Stimulated activated naive CD8-positive, alpha-beta T cell treated with anti-CD3 and anti-CD28 coated beads, Interleukin-15, amount 100 ng/mL, for 72 hours (primary cell): Measurements from ENCODE around the gene FOSB.
A peak's percentile ranks its signal among the peaks of the same experiment; 100 is the strongest.

Experiments
- ATAC-seq: fragments of 150-1000 bp; cut with Tn5 transposase; 2 replicates; pipeline ENCODE4 v1.10.0; 2021; ENCODE audit warnings: mild to moderate bottlenecking, moderate library complexity
- DNase-seq, 2 donors: peaks; one replicate each; pipeline ENCODE4 v3.0.0; 2021 to 2022
- H3K27ac Mint-ChIP-seq, 2 donors: one replicate each; pipeline ENCODE4 v1.8.0; 2022; ENCODE audit warnings: mild to moderate bottlenecking in 2 of 2, mixed read lengths in 2 of 2, moderate library complexity in 2 of 2
- H3K27me3 Mint-ChIP-seq: one replicate; pipeline ENCODE4 v1.8.0; 2022; ENCODE audit warnings: mixed read lengths
- H3K4me1 Mint-ChIP-seq: one replicate; pipeline ENCODE4 v1.8.0; 2022; ENCODE audit warnings: mild to moderate bottlenecking, mixed read lengths
- H3K4me3 Mint-ChIP-seq, 2 donors: one replicate each; pipeline ENCODE4 v1.8.0; 2022; ENCODE audit warnings: mild to moderate bottlenecking in 2 of 2, mixed read lengths in 2 of 2, moderate library complexity in 1 of 2
- H3K9me3 Mint-ChIP-seq, 2 donors: one replicate each; pipeline ENCODE4 v1.8.0; 2022; ENCODE audit warnings: mixed read lengths in 2 of 2

Gene FOSB

DNA sequence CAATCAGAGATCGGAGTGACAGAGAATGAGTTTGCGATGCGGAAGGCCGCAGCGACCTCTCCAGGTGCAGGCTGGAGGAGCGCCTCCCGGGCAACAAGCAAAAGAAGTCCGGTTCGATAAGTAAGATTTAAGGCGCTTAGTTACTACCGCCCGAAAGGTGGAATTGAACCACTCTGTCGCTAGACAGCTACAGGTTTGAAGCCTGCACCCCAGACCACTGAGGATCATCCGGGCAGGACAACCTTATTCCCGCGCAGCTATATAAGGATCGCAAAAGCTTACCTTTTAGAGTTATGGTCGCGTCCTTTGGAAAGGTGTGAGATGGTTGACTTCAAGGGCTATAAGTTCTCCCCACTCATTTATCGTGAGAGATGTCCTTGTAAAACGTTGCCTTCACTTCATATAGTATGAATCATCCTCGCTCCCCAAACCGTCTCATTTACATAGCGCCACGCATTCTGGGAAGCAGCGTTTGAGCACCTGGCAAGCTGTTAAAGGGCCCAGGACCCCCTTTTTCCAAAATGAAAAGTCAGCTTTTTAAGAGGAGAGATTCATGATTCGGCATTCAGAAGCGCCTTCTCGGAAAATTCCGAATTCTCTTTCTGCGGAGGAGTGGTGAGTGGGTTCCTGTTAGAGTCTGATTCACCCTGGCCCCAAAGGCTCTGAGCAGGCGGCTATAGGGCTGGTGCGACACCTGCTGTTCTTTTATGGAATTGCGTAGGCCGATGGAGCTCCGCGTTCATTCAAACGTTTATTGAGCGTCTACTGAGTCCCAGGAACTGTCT, 10.8 kb downstream of the FOSB start:
- H3K27ac Mint-ChIP-seq = peak overlapping the region; percentile 99
- H3K27me3 Mint-ChIP-seq = peaks cover 33% of the 10 kb centered on the region
- H3K4me3 Mint-ChIP-seq = peak overlapping the region; percentile 53 to 80
- peaks cover 43% of the 10 kb centered on the region for H3K4me1 Mint-ChIP-seq
- H3K9me3 Mint-ChIP-seq = no peaks in the 10 kb centered on the region
- DNase-seq (peak; percentile 92 to 93), ATAC-seq (peak; percentile 96)

DNA sequence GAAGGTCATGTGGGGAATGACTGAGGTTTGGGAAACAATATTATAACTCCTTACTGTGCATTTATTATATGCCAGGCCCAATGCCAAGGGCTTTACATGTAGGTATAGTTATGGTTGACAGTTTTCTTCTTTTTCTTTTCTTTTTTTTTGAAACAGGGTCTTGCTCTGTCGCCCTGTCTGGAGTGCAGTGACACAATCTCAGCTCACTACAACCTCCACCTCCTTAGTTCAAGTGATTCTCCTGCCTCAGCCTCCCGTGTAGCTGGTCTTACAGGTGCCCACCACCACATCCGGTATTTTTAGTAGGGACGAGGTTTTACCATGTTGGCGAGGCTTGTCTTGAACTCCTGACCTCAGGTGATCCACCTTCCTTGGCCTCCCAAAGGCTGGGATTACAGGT, 15.2 kb downstream of the FOSB start:
- no peaks in the 10 kb centered on the region for H3K9me3 Mint-ChIP-seq
- no peak overlapping the region for H3K27ac Mint-ChIP-seq
- H3K27me3 Mint-ChIP-seq = no peaks in the 10 kb centered on the region
- ATAC-seq (no peak), DNase-seq (no peak)
- no peak overlapping the region for H3K4me3 Mint-ChIP-seq
- H3K4me1 Mint-ChIP-seq = peaks cover 31% of the 10 kb centered on the region

DNA sequence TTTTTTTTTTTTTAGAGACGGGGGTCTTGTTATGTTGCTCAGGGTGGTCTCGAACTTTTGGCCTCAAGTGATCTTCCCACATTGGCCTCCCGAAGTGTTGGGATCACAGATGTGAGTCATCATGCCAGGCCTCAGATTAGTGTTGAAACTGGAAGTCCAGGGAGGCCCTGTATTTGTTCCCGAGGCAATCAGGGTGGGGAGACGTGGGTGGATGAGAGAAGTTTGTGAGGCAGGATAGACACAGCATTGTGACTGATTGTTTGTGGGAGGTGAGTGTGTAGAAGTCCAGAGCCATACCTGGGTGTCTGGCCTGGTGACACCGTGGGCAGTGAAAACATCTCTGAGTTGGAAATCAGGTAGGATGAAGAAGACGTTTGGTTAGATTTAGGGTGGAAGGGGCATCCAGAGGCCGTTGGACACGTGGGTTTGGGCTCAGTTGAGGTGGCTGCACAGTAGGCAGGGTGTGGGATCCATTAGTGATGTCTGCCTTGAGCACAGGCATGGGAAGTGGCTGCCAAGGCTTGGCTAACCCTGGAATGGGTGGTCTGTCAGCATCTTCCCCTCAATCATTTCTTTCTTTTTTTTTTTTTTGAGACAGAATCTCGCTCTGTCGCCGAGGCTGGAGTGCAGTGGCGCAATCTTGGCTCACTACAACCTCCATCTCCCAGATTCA, 16.6 kb downstream of the FOSB start:
- Mint-ChIP-seq H3K27me3 (no peaks in the 10 kb centered on the region), H3K4me1 (peaks cover 19% of the 10 kb centered on the region), H3K4me3 (peak overlapping the region in 1 of 2 donors; percentile 12), H3K9me3 (no peaks in the 10 kb centered on the region), H3K27ac (no peak overlapping the region)
- DNase-seq = no peak
- ATAC-seq = no peak

DNA sequence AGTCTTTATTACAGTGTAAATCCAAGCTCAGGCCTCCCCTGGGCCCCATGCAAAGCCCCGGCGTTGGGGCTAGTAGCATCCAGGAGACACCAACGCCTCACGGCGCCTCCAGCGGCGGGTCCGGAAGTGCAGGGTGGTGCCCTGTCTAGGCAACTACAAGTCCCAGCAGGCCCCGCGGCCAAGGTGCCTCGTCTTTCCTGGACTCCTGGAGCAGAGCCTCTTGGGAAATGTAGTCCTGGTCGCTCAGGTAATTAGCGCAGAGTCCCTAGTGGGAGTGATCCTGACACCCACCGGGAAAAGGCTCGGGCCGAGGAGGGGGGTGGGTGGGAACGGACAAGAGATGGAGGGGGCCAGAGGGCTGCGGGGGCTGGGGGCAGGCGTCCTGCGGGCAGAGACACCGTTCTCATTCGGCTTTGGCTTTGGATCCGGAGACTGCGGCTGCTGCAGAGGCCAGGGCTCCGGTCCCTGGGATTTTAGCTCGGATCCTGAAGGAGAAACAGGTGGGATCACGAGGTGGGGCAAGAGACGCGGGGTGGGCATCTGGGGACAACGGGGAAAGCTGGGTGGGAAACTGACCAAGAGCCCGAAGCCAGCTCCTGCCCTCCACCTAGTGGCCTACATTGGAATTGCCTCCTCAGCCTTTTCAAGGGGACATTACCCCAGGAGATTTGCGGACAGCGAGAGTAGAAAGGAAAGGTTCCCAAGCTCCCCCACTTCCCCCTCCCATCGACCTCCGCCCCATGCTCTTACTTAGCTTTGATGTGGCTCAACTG, 17.7 kb downstream of the FOSB start:
- ATAC-seq (peak; percentile 99), DNase-seq (peak; percentile 97)
- H3K9me3 Mint-ChIP-seq = no peaks in the 10 kb centered on the region
- peaks cover 14% of the 10 kb centered on the region for H3K4me1 Mint-ChIP-seq
- no peaks in the 10 kb centered on the region for H3K27me3 Mint-ChIP-seq
- peak overlapping the region; percentile 54 to 80 for H3K27ac Mint-ChIP-seq
- H3K4me3 Mint-ChIP-seq = peak overlapping the region; percentile 87 to 94

DNA sequence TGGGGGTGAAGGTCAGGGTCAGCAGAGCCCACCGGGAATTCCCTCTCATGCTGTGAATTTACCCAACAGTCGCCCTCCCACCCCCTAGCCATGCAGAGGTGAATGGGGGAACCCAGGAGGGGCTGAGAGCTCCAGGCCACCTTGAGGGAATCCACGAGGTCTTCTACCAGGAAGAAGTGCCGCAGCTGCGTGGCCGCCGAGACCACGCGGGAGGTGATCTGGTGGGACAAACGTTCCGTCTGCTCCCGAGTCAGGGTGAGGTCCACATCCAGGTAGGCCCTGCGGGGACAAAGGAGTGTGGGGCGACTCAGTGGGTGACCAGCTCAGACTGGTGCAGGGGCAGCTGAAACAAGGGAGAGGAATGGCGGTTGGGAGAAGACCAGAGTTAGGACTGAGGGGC, 20.9 kb downstream of the FOSB start:
- no peak for ATAC-seq
- Mint-ChIP-seq H3K27ac (no peak overlapping the region), H3K4me1 (peaks cover 29% of the 10 kb centered on the region), H3K9me3 (no peaks in the 10 kb centered on the region), H3K27me3 (peaks cover 17% of the 10 kb centered on the region), H3K4me3 (no peak overlapping the region)
- no peak for DNase-seq

DNA sequence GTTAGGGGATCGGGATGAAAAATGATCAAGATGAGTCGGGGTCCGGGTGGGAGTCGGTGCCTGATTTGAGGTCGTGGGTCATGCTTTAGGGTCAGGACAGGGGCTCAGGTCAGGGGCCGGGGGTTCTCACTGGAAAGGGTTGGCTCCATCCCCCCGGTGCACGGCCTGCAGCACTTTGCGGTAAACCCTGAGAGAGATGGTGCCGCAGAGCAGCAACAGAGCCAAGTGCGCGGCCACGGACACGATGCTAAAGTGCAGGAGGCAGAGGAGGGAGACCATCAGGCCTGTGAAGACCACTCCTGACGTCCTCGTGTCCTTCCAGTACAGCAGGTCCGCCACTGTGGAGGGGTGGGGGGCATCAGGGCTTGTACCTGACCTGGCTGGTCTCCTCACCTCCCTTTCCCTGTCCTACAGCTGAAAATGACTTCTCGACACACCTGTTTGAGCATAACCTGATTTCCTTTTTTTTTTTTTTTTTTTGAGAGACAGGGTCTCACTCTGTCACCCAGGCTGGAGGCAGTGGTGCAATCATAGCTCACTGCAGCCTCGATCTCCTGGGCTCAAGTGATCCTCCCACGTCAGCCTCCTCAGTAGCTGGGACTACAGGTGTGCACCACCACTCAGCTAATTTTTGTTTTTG, 21.5 kb downstream of the FOSB start:
- Mint-ChIP-seq H3K27me3 (peaks cover 23% of the 10 kb centered on the region), H3K4me1 (peaks cover 33% of the 10 kb centered on the region), H3K9me3 (no peaks in the 10 kb centered on the region), H3K4me3 (no peak overlapping the region), H3K27ac (no peak overlapping the region)
- DNase-seq (no peak), ATAC-seq (no peak)

DNA sequence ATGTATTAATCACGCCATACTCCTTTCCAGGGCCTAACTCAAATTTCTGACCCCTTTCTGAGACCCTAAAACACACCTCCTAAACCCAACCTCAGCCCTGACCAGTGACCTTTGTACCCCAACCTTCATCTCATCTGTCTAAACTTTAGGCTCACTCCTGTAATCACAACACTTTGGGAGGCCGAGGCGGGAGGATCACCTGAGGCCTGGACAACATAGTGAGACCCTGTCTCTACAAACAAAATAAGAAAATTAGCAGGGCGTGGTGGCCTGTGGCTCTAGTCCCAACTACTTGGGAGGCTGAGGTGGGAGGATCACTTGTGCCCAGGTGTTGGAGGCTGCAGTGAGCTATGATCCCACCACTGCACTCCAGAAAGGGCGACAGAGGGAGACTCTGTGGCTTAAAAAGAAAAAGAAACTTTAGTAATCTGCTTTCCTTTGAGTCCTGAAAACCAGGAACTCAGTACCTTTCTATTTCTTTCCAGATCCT, 24.4 kb downstream of the FOSB start:
- no peaks in the 10 kb centered on the region for H3K9me3 Mint-ChIP-seq
- H3K27me3 Mint-ChIP-seq = peaks cover 49% of the 10 kb centered on the region
- H3K4me1 Mint-ChIP-seq = peaks cover 42% of the 10 kb centered on the region
- no peak for ATAC-seq
- no peak for DNase-seq
- H3K27ac Mint-ChIP-seq = no peak overlapping the region
- peak overlapping the region; percentile 35 to 85 for H3K4me3 Mint-ChIP-seq

DNA sequence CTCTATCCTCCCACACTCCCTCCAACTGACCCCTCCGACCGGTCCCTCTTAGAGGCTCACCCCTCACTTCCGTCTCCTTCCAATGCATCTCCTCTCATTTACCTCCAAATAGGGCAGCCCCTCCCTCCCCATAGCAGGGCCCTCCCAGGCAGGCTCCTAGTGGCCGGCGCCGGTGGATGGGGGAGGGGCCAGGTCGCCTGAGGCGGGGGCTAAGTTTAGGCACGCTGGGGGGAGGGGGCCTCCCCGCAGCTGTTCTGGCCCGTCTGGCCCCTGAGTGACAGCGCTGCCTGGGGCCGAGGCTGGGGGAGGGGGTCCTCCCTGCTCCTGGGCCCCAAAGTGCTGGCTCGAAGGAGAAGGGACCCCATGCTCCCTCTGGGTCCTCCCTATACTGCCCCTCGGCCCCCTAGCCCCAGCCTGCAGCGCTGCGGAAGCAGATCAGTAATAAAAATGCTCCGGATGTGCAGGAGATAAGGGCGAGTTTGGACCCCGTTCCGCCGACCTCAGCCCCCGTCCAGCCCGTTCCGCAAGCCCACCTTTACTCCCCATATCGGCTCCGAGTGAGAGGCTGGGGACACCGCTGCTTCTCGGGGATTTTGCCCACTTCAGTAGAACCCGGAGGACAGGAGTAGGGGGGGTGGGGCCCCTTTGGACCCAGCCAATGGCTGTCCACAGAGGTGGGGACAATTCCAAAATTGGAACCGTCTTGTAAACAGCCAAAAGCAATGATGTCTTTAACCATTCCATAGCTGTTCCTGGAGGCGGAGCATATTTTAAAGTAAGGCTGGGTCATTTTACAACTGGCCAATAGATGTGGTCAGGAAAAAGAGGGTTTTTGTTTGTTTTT, 25.1 kb downstream of the FOSB start:
- Mint-ChIP-seq H3K27ac (no peak overlapping the region), H3K27me3 (peaks cover 49% of the 10 kb centered on the region), H3K4me1 (peaks cover 49% of the 10 kb centered on the region), H3K4me3 (peak overlapping the region; percentile 77 to 85), H3K9me3 (no peaks in the 10 kb centered on the region)
- DNase-seq (peak in 1 of 2 donors; percentile 29), ATAC-seq (no peak)

DNA sequence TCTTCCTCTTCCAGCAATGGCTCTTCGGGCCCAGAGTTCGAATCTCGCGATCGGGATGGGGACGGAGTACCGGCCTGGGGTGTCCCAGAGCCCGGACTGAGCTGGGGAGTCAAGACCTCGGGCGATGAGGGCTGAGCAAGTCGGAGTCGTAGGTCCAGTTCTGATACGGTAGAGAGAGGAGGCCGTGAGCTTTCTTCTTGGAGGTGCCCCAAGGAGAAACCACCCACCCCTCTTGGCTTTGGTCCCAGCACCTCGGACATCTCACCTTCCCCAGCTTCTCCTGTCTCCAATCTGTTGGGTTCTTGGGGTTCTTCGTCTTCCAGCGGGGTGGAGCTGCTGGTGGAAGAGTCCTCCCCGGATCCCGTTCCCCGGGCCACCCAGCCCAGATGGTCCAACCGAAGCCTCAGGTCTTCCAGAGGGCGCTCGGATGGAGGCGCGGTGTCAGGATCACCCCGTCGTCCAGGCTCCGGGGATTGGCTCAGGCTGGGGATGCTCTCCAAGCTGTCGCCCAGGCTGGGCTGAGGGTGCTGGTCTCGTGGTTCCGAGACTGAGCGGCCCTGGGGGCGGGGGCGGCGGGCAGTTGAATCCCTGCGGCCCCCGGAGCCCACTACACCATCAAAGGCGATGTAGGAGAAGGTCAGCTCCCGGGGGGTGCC, 26.6 kb downstream of the FOSB start:
- H3K4me3 Mint-ChIP-seq = peak overlapping the region in 1 of 2 donors; percentile 26
- ATAC-seq (no peak), DNase-seq (no peak)
- H3K27ac Mint-ChIP-seq = no peak overlapping the region
- H3K27me3 Mint-ChIP-seq = peaks cover 49% of the 10 kb centered on the region
- H3K9me3 Mint-ChIP-seq = no peaks in the 10 kb centered on the region
- H3K4me1 Mint-ChIP-seq = peaks cover 64% of the 10 kb centered on the region

DNA sequence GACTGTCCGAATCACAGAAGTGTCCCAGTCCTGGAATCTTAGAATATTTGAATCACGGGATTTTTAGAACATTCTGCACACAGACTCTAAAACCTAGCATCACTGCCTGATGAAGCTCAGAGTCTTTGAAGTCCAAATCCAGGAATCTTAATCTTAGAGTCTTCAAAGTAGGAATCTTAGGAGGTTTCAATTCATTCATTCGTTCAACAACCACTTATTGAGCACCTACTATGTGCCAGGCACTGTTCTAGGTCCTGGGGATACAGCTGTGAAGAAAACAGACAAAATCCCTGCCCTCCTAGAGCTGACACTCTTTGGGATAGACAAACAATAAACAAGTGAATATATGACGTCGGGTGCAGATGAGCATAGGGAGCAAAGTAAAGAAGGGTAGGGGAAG, 27.4 kb downstream of the FOSB start:
- no peak for ATAC-seq
- no peak overlapping the region for H3K27ac Mint-ChIP-seq
- H3K4me3 Mint-ChIP-seq = peak overlapping the region in 1 of 2 donors; percentile 23
- H3K9me3 Mint-ChIP-seq = no peaks in the 10 kb centered on the region
- peaks cover 49% of the 10 kb centered on the region for H3K27me3 Mint-ChIP-seq
- DNase-seq = no peak
- H3K4me1 Mint-ChIP-seq = peaks cover 70% of the 10 kb centered on the region

DNA sequence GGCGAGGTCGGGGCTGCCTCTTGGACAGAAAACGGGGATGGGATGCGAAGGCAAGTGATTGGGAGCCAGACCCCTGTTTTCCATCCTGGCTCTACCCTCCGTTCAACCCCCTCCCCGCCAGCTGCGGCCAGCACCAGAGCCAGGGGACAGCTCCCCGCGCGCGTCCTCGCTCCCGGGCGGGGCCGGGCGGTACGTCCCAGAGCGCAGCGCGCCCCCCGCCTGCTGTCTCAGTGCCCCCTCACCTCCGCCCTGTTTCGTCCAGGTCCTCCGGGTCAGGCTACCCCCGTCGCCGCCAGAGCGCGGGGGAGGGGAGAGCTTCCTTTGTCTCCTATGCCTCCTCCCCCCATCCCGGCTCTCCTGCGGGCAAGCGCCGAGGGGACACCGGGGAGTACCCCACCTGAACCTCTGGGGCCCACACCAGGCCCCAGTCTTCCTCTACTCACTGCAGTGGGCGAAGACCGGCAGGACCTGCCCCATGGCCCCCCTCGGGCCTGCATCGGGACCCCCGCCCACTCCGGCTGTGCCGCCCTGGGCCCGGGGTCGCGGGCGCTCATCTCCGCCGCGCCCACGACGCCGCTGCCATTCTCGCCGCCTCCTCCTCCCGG, 28.7 kb downstream of the FOSB start:
- Mint-ChIP-seq H3K9me3 (no peaks in the 10 kb centered on the region), H3K27me3 (peaks cover 49% of the 10 kb centered on the region), H3K27ac (no peak overlapping the region), H3K4me1 (peaks cover 70% of the 10 kb centered on the region), H3K4me3 (peak overlapping the region; percentile 91 to 92)
- ATAC-seq = peak; percentile 20
- peak in 1 of 2 donors; percentile 47 for DNase-seq

DNA sequence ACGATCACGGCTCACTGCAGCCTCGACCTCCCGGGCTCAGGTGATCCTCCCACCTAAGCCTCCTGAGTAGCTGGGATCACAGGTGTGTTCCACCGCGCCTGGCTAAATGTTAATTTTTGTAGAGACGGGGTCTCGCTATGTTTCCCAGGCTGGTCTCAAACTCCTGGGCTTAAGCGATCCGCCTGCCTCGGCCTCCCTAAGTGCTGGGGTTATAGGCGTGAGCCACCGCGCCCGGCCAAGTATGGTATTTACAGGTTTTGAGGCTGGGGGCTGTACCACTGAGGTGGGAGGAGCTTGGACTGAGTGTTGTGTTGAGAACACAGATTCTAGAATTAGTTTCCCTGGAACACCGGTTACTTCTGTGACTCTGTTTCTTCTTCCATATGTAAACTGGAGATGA, 30.0 kb downstream of the FOSB start:
- no peak overlapping the region for H3K27ac Mint-ChIP-seq
- H3K4me1 Mint-ChIP-seq = peaks cover 63% of the 10 kb centered on the region
- H3K27me3 Mint-ChIP-seq = peaks cover 41% of the 10 kb centered on the region

DNA sequence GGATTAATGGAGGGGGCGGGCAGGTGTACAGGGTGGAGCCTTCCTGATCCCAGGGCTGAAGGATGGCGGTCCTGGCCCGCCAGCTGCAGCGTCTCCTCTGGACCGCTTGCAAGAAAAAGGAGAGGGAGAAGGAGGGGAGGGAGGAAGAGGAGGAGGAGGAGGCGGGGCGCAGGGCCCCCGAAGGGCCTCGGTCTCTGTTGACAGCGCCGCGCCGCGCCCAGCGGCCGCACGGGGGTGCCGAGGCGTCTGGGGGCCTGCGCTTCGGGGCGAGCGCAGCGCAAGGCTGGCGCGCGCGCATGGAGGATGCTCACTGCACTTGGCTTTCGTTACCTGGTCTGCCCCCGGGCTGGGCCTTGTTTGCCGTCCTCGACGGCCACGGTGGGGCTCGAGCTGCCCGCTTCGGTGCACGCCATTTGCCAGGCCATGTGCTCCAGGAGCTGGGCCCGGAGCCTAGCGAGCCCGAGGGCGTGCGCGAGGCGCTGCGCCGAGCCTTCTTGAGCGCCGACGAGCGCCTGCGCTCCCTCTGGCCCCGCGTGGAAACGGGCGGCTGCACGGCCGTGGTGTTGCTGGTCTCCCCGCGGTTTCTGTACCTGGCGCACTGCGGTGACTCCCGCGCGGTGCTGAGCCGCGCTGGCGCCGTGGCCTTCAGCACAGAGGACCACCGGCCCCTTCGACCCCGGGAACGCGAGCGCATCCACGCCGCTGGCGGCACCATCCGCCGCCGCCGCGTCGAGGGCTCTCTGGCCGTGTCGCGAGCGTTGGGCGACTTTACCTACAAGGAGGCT, 30.8 kb downstream of the FOSB start, which contains the start of gene PPM1N:
PPM1N (plus strand) TSS at position 33 of the 785 bp plus-strand sequence; CDS start at position 63, 30 bp downstream.
- H3K27ac Mint-ChIP-seq = peak within 1 kb of the TSS; percentile 29 to 86

More for the DNA sequence above, 30.0 kb downstream of the FOSB start:
- Mint-ChIP-seq H3K4me3 (peak overlapping the region; percentile 74 to 77), H3K9me3 (no peaks in the 10 kb centered on the region)
- ATAC-seq (no peak), DNase-seq (no peak)

More for the DNA sequence above, 30.8 kb downstream of the FOSB start, which contains the start of gene PPM1N:
- peaks cover 55% of the 10 kb centered on the region for H3K4me1 Mint-ChIP-seq
- H3K27me3 Mint-ChIP-seq = peaks cover 33% of the 10 kb centered on the region
- peak; percentile 73 to 81 for DNase-seq
- H3K4me3 Mint-ChIP-seq = peak within 1 kb of the TSS; percentile 91 to 92
- no peaks in the 10 kb centered on the region for H3K9me3 Mint-ChIP-seq
- ATAC-seq = peak; percentile 76
